Naive thymus-derived CD4-positive, alpha-beta T cell (primary cell): ENCODE data around the gene CXorf38. TPM values are rescaled to one million over a fixed set of nuclear protein-coding genes. Genes with fewer than 3 reads are reported as not detected.

Source experiments
- ATAC-seq: fragments of 150-1000 bp; cut with Tn5 transposase; 2 replicates; pipeline ENCODE4 v1.10.0; 2021; ENCODE audit warnings: mild to moderate bottlenecking, moderate library complexity
- CTCF ChIA-PET: fragments of 350-600 bp; sonication (Branson Sonifier 250); formaldehyde crosslinking; loops from one replicate; lab custom pipeline; 2021; ENCODE audit warnings: antibody characterized with exemption; lab: Charles Lee
- POLR2A ChIA-PET: fragments of 350-600 bp; sonication (Branson Sonifier 250); formaldehyde crosslinking; loops from one replicate; lab custom pipeline; 2021; ENCODE audit warnings: antibody characterized with exemption, inconsistent platforms; lab: Charles Lee
- DNase-seq, 9 donors: peaks; one replicate each; pipeline versions ENCODE4 v3.0.0 to v3.0.0-alpha.2; 2020 to 2022; ENCODE audit warnings: mixed read lengths in 1 of 9
- H3K27ac ChIP-seq: one replicate; pipeline ENCODE4 v1.7.0; 2013; ENCODE audit warnings: mild to moderate bottlenecking, low read depth, low read length, moderate library complexity
- H3K27me3 ChIP-seq, 2 donors: one replicate each; pipeline ENCODE4 v1.7.0; 2013; ENCODE audit warnings: low read length in 2 of 2, mild to moderate bottlenecking in 2 of 2, moderate library complexity in 2 of 2; ENCODE audit not compliant: control insufficient read depth in 2 of 2, insufficient read depth in 2 of 2
- H3K36me3 ChIP-seq, 3 experiments: 1 replicate in 2 of 3; 2 replicates in 1 of 3; pipeline ENCODE4 v1.7.0; 2013; ENCODE audit warnings: low read length in 3 of 3, mild to moderate bottlenecking in 3 of 3, moderate library complexity in 1 of 3; ENCODE audit not compliant: insufficient read depth in 3 of 3, control insufficient read depth in 2 of 3
- H3K4me1 ChIP-seq, 2 donors: one replicate each; pipeline ENCODE4 v1.7.0; 2013; ENCODE audit warnings: low read length in 2 of 2, mild to moderate bottlenecking in 2 of 2, moderate library complexity in 1 of 2; ENCODE audit not compliant: control insufficient read depth in 2 of 2, insufficient read depth in 2 of 2
- H3K4me3 ChIP-seq: 2 replicates; pipeline ENCODE4 v1.7.0; 2013; ENCODE audit warnings: mild to moderate bottlenecking, low read length
- H3K9me3 ChIP-seq, 3 experiments: 1 replicate in 2 of 3; 2 replicates in 1 of 3; pipeline ENCODE4 v1.7.0; 2013; ENCODE audit warnings: low read length in 3 of 3; ENCODE audit not compliant: control insufficient read depth in 2 of 3
- H3K27ac Mint-ChIP-seq, 9 donors: one replicate each; pipeline ENCODE4 v1.8.0; 2020 to 2022; ENCODE audit warnings: mixed read lengths in 9 of 9, mild to moderate bottlenecking in 8 of 9, moderate library complexity in 5 of 9, inconsistent platforms in 2 of 9
- H3K27me3 Mint-ChIP-seq, 5 donors: one replicate each; pipeline ENCODE4 v1.8.0; 2021 to 2022; ENCODE audit warnings: mixed read lengths in 5 of 5, mild to moderate bottlenecking in 1 of 5
- H3K36me3 Mint-ChIP-seq, 5 donors: one replicate each; pipeline ENCODE4 v1.8.0; 2020 to 2022; ENCODE audit warnings: mixed read lengths in 5 of 5, mild to moderate bottlenecking in 3 of 5, inconsistent platforms in 1 of 5
- H3K4me1 Mint-ChIP-seq, 7 donors: one replicate each; pipeline ENCODE4 v1.8.0; 2020 to 2022; ENCODE audit warnings: mixed read lengths in 7 of 7, mild to moderate bottlenecking in 3 of 7, inconsistent platforms in 1 of 7
- H3K4me3 Mint-ChIP-seq, 10 donors: one replicate each; pipeline ENCODE4 v1.8.0; 2020 to 2022; ENCODE audit warnings: mild to moderate bottlenecking in 10 of 10, mixed read lengths in 10 of 10, moderate library complexity in 6 of 10, inconsistent platforms in 2 of 10
- H3K9me3 Mint-ChIP-seq, 11 donors: one replicate each; pipeline ENCODE4 v1.8.0; 2020 to 2022; ENCODE audit warnings: mixed read lengths in 11 of 11, mild to moderate bottlenecking in 4 of 11, inconsistent platforms in 1 of 11, moderate library complexity in 1 of 11
- intact Hi-C, 2 donors: fragments of 100-400 bp; cut with micrococcal nuclease; formaldehyde crosslinking; loops; one replicate each; pipeline ENCODE4 v1.15.1; 2023
- polyA plus RNA-seq, 2 donors: library from polyadenylated mRNA; unstranded; fragments of 300-500 nt; fragmentation: Illumina TruSeq; gene quantifications; one replicate each; pipeline ENCODE4 v1.2.3, GENCODE V29; 2021
- total RNA-seq, 6 experiments: library from RNA in 5 of 6; stranded (reverse) in 5 of 6; gene quantifications; 1 replicate in 5 of 6; 2 replicates in 1 of 6; pipeline ENCODE4 v1.2.3 and lab custom pipeline; 2021 to 2026

CXorf38 gene
- total and polyA plus RNA-seq, 7 experiments from 2014 or later = 15.0 to 34.8 (median 23.8) TPM

DNA sequence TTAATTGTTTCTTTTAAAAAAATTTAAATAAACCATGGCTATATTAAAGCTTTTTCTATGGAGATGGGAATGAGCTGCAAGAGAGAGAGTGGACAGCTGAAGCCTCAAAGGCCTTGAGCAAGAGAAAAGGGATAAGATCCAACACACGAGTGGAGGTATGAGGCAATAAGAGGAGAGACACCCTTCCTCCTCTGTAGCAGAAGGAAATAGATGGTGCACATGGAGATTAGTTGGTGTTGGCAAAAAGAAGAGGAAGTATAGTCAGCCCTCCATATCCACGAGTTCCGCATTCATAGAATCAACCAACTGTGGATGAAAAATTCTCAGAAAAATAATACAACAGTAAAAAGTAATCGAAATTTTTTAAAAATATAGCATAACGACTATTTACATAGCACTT is 3.2 kb downstream of the CXorf38 start:
- CTCF ChIA-PET = interaction anchor here (0.7 to 0.8 kb wide), 2 partner anchors 100 to 595 kb away, joined by 4 to 5 read pairs; no protein-coding TSS in a partner anchor
- Mint-ChIP-seq H3K27ac (peak overlapping the region in 8 of 9 donors; percentile 68 to 97 (median 94)), H3K4me3 (peak overlapping the region; percentile 43 to 99 (median 94)), H3K36me3 (peaks cover 3 to 23% (median 21%) of the 10 kb centered on the region in 5 donors), H3K4me1 (peaks cover 26 to 63% (median 36%) of the 10 kb centered on the region in 7 donors), H3K9me3 (no peaks in the 10 kb centered on the region), H3K27me3 (no peaks in the 10 kb centered on the region)
- peak overlapping the region; percentile 63 for H3K27ac ChIP-seq
- no peak for ATAC-seq
- intact Hi-C loops = loop anchor here (10.0 kb wide), 2 partner anchors 549 to 1839 kb away; partner anchors contain the start of genes BCOR (in 1 of the 2) and MID1IP1 (in 1 of the 2)
- no peaks in the 10 kb centered on the region for H3K9me3 ChIP-seq
- H3K4me1 ChIP-seq = peaks cover 3 to 19% of the 10 kb centered on the region in 2 donors
- peak overlapping the region; percentile 85 for H3K4me3 ChIP-seq
- POLR2A ChIA-PET = interaction anchor here (1.6 kb wide), 1 partner anchor 63 kb away, joined by 3 read pairs; the partner anchor contains the start of gene ATP6AP2
- DNase-seq = no peak
- H3K27me3 ChIP-seq = no peaks in the 10 kb centered on the region
- H3K36me3 ChIP-seq = peaks cover 0 to 26% (median 0%) of the 10 kb centered on the region in 3 experiments

GRCh38 chrX:40637687-40638086 is 9.7 kb downstream of the CXorf38 start:
- H3K27ac ChIP-seq = no peak overlapping the region
- intact Hi-C loops = no loop called here
- DNase-seq (no peak), ATAC-seq (no peak)
- peaks cover 0 to 85% (median 17%) of the 10 kb centered on the region in 3 experiments for H3K36me3 ChIP-seq
- H3K27me3 Mint-ChIP-seq = no peaks in the 10 kb centered on the region
- H3K27ac Mint-ChIP-seq = no peak overlapping the region
- ChIA-PET POLR2A (no interaction called here), CTCF (interaction anchor here (1.0 kb wide), 1 partner anchor 11 kb away, joined by 3 read pairs; no protein-coding TSS in a partner anchor)
- H3K9me3 Mint-ChIP-seq = no peaks in the 10 kb centered on the region
- no peaks in the 10 kb centered on the region for H3K4me1 ChIP-seq
- peaks cover 18 to 45% (median 31%) of the 10 kb centered on the region in 7 donors for H3K4me1 Mint-ChIP-seq
- peaks cover 3 to 73% (median 27%) of the 10 kb centered on the region in 5 donors for H3K36me3 Mint-ChIP-seq
- no peaks in the 10 kb centered on the region for H3K27me3 ChIP-seq
- no peak overlapping the region for H3K4me3 Mint-ChIP-seq
- H3K4me3 ChIP-seq = no peak overlapping the region
- no peaks in the 10 kb centered on the region for H3K9me3 ChIP-seq

- intact Hi-C loops = no loop called here
- H3K4me1 Mint-ChIP-seq = peaks cover 0 to 24% (median 13%) of the 10 kb centered on the region in 7 donors
- peak overlapping the region in 5 of 9 donors; percentile 8 to 69 (median 62) for H3K27ac Mint-ChIP-seq
- Histone ChIP-seq H3K27ac (no peak overlapping the region), H3K27me3 (no peaks in the 10 kb centered on the region), H3K4me3 (no peak overlapping the region), H3K4me1 (no peaks in the 10 kb centered on the region), H3K36me3 (peaks cover 0 to 95% (median 17%) of the 10 kb centered on the region in 3 experiments), H3K9me3 (no peaks in the 10 kb centered on the region)
- no peaks in the 10 kb centered on the region for H3K27me3 Mint-ChIP-seq
- DNase-seq (no peak), ATAC-seq (no peak)
- ChIA-PET CTCF (no interaction called here), POLR2A (interaction anchor here (0.7 kb wide), 1 partner anchor 506 kb away, joined by 9 read pairs; no protein-coding TSS in a partner anchor)
- peaks cover 0 to 67% (median 18%) of the 10 kb centered on the region in 5 donors for H3K36me3 Mint-ChIP-seq
- no peaks in the 10 kb centered on the region for H3K9me3 Mint-ChIP-seq
- H3K4me3 Mint-ChIP-seq = no peak overlapping the region
Observed at GRCh38 chrX:40632199-40632598, 15.2 kb downstream of the CXorf38 start.

DNA sequence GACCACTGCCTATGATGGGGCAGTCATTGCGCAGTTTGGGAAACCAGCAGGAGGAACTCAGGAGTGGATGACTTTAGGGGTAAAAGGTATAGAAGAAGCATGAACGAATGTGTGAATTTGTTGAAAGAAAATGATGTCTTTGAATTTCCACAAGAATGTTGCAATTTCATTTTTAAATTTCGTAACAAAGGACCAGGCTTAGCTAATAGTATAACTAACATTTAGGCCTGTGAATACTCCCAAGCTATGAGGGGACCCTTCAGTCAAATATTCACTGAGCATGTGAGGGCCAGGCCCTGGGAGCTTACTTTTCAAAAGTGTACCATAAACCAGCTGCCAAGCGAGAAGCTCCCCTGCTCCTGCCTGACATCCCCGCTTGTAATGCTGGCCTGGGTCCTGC is 18.9 kb downstream of the CXorf38 start:
- DNase-seq (no peak), ATAC-seq (no peak)
- Mint-ChIP-seq H3K36me3 (peaks cover 0 to 50% (median 11%) of the 10 kb centered on the region in 5 donors), H3K27ac (no peak overlapping the region), H3K4me3 (no peak overlapping the region), H3K9me3 (peaks cover 0 to 5% (median 0%) of the 10 kb centered on the region in 11 donors), H3K27me3 (no peaks in the 10 kb centered on the region), H3K4me1 (peaks cover 0 to 7% (median 5%) of the 10 kb centered on the region in 7 donors)
- no peaks in the 10 kb centered on the region for H3K4me1 ChIP-seq
- no peak overlapping the region for H3K4me3 ChIP-seq
- peaks cover 0 to 58% (median 0%) of the 10 kb centered on the region in 3 experiments for H3K36me3 ChIP-seq
- H3K27me3 ChIP-seq = no peaks in the 10 kb centered on the region
- ChIA-PET CTCF (no interaction called here), POLR2A (no interaction called here)
- no peak overlapping the region for H3K27ac ChIP-seq
- H3K9me3 ChIP-seq = no peaks in the 10 kb centered on the region
- intact Hi-C loops = no loop called here

DNA sequence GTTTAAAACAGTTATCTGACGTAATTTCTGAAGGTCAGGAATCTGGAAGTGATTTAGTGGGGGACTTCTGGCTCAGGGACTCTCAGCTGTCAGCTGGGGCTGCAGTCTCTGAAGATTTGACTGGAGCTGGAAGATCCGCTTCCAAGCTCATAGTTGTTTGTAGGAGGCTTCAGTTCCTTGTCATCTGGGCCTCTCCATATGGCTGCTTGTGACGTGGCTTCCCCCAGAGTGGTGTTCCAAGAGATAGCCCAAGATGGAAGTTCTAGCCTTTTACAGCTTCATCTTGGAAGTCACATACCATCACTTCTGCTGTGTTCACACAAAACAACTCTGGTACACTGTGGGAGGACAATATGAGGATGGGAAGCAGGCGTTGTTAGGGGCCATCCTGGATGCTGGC is 22.1 kb downstream of the CXorf38 start:
- H3K4me3 ChIP-seq = no peak overlapping the region
- intact Hi-C loops = no loop called here
- H3K4me1 ChIP-seq = no peaks in the 10 kb centered on the region
- POLR2A ChIA-PET = no interaction called here
- H3K36me3 ChIP-seq = peaks cover 0 to 30% (median 0%) of the 10 kb centered on the region in 3 experiments
- ATAC-seq (no peak), DNase-seq (no peak)
- peak overlapping the region in 1 of 9 donors; percentile 10 for H3K27ac Mint-ChIP-seq
- no peaks in the 10 kb centered on the region for H3K27me3 ChIP-seq
- H3K36me3 Mint-ChIP-seq = peaks cover 0 to 32% (median 2%) of the 10 kb centered on the region in 5 donors
- H3K4me3 Mint-ChIP-seq = no peak overlapping the region
- H3K4me1 Mint-ChIP-seq = no peaks in the 10 kb centered on the region
- CTCF ChIA-PET = no interaction called here
- H3K27ac ChIP-seq = no peak overlapping the region
- H3K27me3 Mint-ChIP-seq = no peaks in the 10 kb centered on the region
- no peaks in the 10 kb centered on the region for H3K9me3 ChIP-seq
- peaks cover 0 to 5% (median 0%) of the 10 kb centered on the region in 11 donors for H3K9me3 Mint-ChIP-seq

- ATAC-seq (no peak), DNase-seq (no peak)
- Mint-ChIP-seq H3K27ac (no peak overlapping the region), H3K4me3 (no peak overlapping the region), H3K27me3 (no peaks in the 10 kb centered on the region), H3K4me1 (no peaks in the 10 kb centered on the region), H3K36me3 (peaks cover 0 to 32% (median 2%) of the 10 kb centered on the region in 5 donors), H3K9me3 (peaks cover 0 to 5% (median 0%) of the 10 kb centered on the region in 11 donors)
- intact Hi-C loops = no loop called here
- Histone ChIP-seq H3K4me3 (no peak overlapping the region), H3K27me3 (no peaks in the 10 kb centered on the region), H3K36me3 (peaks cover 0 to 14% (median 0%) of the 10 kb centered on the region in 3 experiments), H3K27ac (no peak overlapping the region), H3K4me1 (no peaks in the 10 kb centered on the region), H3K9me3 (no peaks in the 10 kb centered on the region)
- POLR2A ChIA-PET = no interaction called here
- CTCF ChIA-PET = no interaction called here
Observed at GRCh38 chrX:40623665-40624064, 23.7 kb downstream of the CXorf38 start.

DNA sequence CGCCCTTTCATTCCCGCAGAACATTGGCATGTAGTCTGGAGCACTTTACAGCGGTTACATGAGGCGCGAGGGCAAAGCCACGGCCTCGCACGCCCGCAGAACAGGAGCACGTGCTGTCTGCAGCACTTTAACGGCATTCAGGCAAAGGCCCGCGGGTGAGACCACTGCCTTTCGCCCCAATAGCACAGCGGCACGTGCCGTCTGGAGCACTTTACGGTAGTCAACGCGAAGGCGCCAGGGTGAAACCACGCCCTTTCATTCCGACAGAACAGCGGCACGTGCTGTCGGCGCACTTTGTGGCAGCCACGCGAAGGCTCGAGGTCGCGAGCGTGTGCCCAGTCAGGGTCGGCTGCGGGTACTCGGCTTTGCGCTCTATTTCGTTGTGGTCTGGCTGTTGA is 24.2 kb downstream of the CXorf38 start, which contains the start of gene MPC1L:
Gene MPC1L, plus strand, starts transcription at position 290 of the 398 bp plus-strand sequence. CDS start 138 bp downstream, outside the sequence.
- no peak within 1 kb of the TSS for H3K4me3 ChIP-seq
- CTCF ChIA-PET = no interaction called here

More for the DNA sequence above, 24.2 kb downstream of the CXorf38 start, which contains the start of gene MPC1L:
- Mint-ChIP-seq H3K4me3 (no peak within 1 kb of the TSS), H3K36me3 (peaks cover 0 to 29% (median under 1%) of the 10 kb centered on the region in 5 donors), H3K4me1 (no peaks in the 10 kb centered on the region), H3K27ac (no peak within 1 kb of the TSS), H3K27me3 (no peaks in the 10 kb centered on the region), H3K9me3 (peaks cover 0 to 5% (median 0%) of the 10 kb centered on the region in 11 donors)
- Histone ChIP-seq H3K9me3 (no peaks in the 10 kb centered on the region), H3K36me3 (peaks cover 0 to 9% (median 0%) of the 10 kb centered on the region in 3 experiments), H3K27ac (no peak within 1 kb of the TSS), H3K27me3 (no peaks in the 10 kb centered on the region), H3K4me1 (no peaks in the 10 kb centered on the region)
- intact Hi-C loops = no loop called here
- ATAC-seq = no peak
- POLR2A ChIA-PET = no interaction called here
- DNase-seq = no peak
